Activated T-cell treated with anti-CD3 and anti-CD28 coated beads for 24 hours (primary cell): ENCODE measurements around the gene OR56A1.

Source experiments
- DNase-seq: peaks from one replicate; pipeline ENCODE4 v3.0.0-alpha.2; 2020; ENCODE audit warnings: low read depth

The OR56A1 gene

GRCh38 chr11:5989203-5989602 is 41.4 kb downstream of the OR56A1 start:
- DNase-seq, result no peak

- no peak for DNase-seq
Observed at GRCh38 chr11:5986885-5987284, 43.7 kb downstream of the OR56A1 start, which contains the start of gene OR52L1. OR52L1 (minus strand) TSS chr11:5986985; CDS start chr11:5986930, 55 bp downstream.

GRCh38 chr11:5983443-5983842 is 47.1 kb downstream of the OR56A1 start:
- DNase-seq, result no peak

DNA sequence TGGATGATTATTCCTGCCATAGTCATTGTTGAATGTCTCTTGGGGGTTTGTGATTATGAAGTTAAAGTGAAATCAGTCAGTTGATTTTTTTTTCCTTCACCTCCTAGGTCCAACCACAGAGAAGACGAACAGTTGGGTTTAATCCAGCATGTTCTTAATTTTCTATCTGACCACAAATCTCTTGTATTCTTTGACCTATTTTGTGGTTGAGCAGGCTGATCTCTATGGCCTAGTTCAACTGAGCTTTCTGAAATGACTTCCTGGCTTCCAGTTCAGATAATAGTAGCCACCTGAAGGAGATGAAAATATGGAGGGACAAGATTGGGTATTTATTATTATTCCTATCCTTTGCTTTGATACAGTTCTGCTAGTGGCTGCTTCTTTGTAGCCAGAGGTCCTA is 57.0 kb downstream of the OR56A1 start:
- no peak for DNase-seq
